Chondrocyte (in vitro differentiated cells): ENCODE results near the gene TCIRG1. TPM values are rescaled to one million over a fixed set of nuclear protein-coding genes. Genes with fewer than 3 reads are reported as not detected.
"Not testable (repeated sequence)": the region's sequence is repeated elsewhere in the genome, so short reads cannot be mapped to it uniquely, and the experiment has no call there.

Experiments used
- DNase-seq: peaks from one replicate; pipeline ENCODE4 v3.0.0; 2021; ENCODE audit warnings: mixed read lengths, low spot score
- H3K27ac Mint-ChIP-seq: one replicate; pipeline ENCODE4 v1.8.0; 2021; ENCODE audit warnings: mild to moderate bottlenecking, moderate library complexity, mixed read lengths; ENCODE audit not compliant: unreplicated experiment
- H3K27me3 Mint-ChIP-seq: 2 replicates; pipeline ENCODE4 v1.8.0; 2021; ENCODE audit warnings: low read depth, mixed read lengths
- H3K36me3 Mint-ChIP-seq: 2 replicates; pipeline ENCODE4 v1.8.0; 2021; ENCODE audit warnings: low read depth, mixed read lengths
- H3K4me1 Mint-ChIP-seq: 2 replicates; pipeline ENCODE4 v1.8.0; 2021; ENCODE audit warnings: low read depth, mild to moderate bottlenecking, mixed read lengths
- H3K4me3 Mint-ChIP-seq: one replicate; pipeline ENCODE4 v1.8.0; 2021; ENCODE audit warnings: mild to moderate bottlenecking, moderate library complexity, mixed read lengths; ENCODE audit not compliant: unreplicated experiment
- H3K9me3 Mint-ChIP-seq: 2 replicates; pipeline ENCODE4 v1.8.0; 2021; ENCODE audit warnings: low read depth, mixed read lengths
- long read RNA-seq: library from polyadenylated mRNA; stranded (forward); transcript quantifications from one replicate; pipeline ENCODE4 v2.0.0, GENCODE V29; 2021
- total RNA-seq: library from RNA; stranded (reverse); gene quantifications from 3 replicates; pipeline ENCODE4 v1.2.1, GENCODE V29; 2021
- TF ChIP-seq, protein P1 (sequence below): fragments of 200-600 bp; sonication (generic); IDR thresholded peaks from 2 replicates; pipeline ENCODE4 v1.5.0; 2021; ENCODE audit warnings: antibody characterized with exemption, mild to moderate bottlenecking, moderate library complexity

TCIRG1 gene, protein sequence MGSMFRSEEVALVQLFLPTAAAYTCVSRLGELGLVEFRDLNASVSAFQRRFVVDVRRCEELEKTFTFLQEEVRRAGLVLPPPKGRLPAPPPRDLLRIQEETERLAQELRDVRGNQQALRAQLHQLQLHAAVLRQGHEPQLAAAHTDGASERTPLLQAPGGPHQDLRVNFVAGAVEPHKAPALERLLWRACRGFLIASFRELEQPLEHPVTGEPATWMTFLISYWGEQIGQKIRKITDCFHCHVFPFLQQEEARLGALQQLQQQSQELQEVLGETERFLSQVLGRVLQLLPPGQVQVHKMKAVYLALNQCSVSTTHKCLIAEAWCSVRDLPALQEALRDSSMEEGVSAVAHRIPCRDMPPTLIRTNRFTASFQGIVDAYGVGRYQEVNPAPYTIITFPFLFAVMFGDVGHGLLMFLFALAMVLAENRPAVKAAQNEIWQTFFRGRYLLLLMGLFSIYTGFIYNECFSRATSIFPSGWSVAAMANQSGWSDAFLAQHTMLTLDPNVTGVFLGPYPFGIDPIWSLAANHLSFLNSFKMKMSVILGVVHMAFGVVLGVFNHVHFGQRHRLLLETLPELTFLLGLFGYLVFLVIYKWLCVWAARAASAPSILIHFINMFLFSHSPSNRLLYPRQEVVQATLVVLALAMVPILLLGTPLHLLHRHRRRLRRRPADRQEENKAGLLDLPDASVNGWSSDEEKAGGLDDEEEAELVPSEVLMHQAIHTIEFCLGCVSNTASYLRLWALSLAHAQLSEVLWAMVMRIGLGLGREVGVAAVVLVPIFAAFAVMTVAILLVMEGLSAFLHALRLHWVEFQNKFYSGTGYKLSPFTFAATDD
- 52.3 to 73.2 TPM (median 66.5 TPM) in 3 replicates for total RNA-seq
- long read RNA-seq, transcript TCIRG1-201 (20 exons, 2,677 nt): major isoform, 64 of 168 reads
- long read RNA-seq, partial matches to known transcripts: 11 of 168 reads
- long read RNA-seq, other reads (novel, unspliced or antisense): 91 of 168 reads

DNA sequence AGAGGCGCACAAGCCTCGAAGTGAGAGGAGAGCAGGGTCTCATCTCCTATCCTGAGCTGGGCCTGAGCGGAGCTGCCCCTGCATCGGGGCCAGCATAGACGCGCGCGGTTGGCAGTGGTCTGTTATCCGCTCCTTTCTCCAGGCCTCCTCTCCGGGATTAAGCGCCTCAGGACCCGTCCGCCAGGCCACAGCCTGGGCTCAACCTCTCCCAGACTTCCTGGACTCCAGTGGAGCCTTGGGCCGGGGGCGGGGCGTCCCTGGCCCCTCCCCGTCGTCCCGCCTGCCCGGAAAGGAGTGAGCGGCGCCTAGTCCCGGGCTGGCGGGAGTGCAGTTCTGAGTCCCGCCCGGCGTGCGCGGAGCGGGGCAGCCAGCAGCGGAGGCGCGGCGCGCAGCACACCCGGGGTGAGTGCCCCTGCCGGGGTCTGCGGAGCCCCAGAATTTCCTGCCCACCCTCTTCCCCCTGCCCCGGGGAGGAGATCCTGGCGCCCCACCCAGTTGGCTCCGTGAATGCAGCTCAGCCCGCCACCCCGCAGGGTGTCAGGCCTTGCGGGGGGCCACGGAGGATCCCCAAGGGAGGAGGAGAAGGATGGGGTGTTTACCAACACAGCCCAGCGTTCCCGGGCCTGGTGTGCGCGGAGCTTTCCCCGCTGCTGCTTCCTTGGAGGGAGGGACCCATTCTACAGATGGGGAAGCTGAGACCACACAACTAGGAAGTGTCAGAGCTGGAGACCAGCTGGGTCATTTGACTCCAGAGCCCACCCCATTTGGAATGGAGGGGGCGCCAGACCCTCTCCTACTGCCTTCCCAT is at the start of gene TCIRG1:
Gene TCIRG1, plus strand, starts transcription at position 308 of the 808 bp plus-strand sequence. CDS start 2,247 bp downstream, outside the sequence.
- TF ChIP-seq, protein P1, sequence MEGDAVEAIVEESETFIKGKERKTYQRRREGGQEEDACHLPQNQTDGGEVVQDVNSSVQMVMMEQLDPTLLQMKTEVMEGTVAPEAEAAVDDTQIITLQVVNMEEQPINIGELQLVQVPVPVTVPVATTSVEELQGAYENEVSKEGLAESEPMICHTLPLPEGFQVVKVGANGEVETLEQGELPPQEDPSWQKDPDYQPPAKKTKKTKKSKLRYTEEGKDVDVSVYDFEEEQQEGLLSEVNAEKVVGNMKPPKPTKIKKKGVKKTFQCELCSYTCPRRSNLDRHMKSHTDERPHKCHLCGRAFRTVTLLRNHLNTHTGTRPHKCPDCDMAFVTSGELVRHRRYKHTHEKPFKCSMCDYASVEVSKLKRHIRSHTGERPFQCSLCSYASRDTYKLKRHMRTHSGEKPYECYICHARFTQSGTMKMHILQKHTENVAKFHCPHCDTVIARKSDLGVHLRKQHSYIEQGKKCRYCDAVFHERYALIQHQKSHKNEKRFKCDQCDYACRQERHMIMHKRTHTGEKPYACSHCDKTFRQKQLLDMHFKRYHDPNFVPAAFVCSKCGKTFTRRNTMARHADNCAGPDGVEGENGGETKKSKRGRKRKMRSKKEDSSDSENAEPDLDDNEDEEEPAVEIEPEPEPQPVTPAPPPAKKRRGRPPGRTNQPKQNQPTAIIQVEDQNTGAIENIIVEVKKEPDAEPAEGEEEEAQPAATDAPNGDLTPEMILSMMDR: peak; percentile 15
- peak within 1 kb of the TSS; percentile 85 for H3K27ac Mint-ChIP-seq
- DNase-seq: peak; percentile 78
- H3K4me1 Mint-ChIP-seq: peaks cover 24% of the 10 kb centered on the region
- H3K36me3 Mint-ChIP-seq: peaks cover under 1% of the 10 kb centered on the region
- no peaks in the 10 kb centered on the region for H3K9me3 Mint-ChIP-seq
- H3K27me3 Mint-ChIP-seq: no peaks in the 10 kb centered on the region
- H3K4me3 Mint-ChIP-seq: peak within 1 kb of the TSS; percentile 72

DNA sequence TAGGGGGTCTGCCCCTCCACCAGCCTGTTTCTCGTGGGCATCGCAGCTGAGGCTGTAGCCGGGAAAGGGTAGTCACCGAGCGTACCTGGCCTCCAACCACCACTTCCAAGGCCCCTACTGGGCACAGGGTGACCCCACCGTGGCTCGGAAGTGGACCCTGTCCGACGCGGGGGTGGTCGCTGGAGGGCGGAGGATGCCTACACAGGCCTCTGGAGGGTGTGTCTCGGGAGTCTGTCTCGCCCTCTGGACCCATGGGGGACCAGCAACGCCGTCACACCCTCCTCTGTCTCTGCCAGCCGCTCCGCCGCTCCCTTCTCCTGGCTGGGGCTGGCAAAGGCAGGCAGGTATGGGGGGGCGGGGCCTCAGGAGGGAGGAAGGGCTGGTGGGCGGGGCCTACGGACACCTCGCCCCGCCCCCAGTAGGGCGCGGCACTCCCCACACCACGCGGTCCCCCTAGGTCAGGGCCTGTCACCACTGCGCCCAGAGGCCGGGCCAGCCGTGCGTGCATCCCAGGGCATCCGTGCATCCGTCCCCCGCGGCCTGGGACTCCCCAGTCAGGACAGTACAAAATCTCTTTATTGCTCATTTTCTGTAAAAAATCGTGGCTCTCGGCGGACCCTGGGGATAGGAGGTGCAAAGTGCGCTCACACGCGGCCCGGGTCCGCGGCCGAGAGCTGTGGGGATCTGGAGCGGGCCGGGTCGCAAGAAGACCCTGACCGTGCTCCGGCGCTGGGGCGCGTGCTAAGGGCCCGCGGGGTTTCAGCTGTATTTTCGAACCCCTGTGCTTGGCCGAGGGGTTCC is 48.1 kb upstream of the TCIRG1 start:
- not testable (repeated sequence) for H3K27ac Mint-ChIP-seq, H3K36me3 Mint-ChIP-seq
- peak overlapping the region; percentile 6 for H3K4me3 Mint-ChIP-seq

DNA sequence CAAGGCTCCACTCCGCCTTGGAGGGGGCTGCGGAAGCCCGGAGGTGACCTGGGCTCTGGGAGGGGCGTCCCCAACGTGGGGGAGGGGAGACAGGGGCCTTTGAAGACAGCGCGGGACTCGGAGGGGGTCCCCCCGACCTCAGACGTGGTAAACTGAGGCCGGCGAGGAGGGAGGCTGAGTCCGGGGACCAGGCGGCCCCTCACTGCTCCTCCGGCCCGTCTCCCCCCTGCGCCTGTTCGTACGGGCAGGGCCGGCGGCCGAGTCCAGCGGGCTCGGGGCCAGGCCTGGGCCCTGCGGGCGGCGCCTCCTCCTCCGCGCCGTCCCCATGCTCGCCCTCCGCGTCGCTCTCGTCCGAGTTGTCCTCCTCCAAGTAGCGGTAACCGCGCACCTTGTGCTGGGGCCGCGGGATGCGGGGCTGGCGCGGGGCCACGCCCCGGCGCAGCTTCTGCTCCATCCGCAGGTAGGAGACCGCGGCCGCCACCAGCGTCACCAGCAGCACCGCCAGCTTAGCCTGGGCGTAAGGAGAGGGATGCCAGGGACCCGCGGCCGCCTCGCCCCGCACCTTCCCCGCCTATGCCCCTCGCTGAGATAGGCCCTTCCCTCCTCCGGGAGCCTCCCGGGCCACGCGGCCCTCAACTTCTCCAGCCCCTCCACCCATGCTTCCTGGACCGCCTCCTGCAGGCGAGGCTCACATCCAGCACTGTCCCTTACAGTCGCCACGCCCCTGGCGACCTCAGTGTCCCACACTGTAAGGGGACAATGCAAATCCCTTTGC is 47.3 kb upstream of the TCIRG1 start:
- H3K4me3 Mint-ChIP-seq: peak overlapping the region; percentile 35

More for the DNA sequence above, 48.1 kb upstream of the TCIRG1 start:
- not testable (repeated sequence) for H3K27me3 Mint-ChIP-seq, DNase-seq, H3K9me3 Mint-ChIP-seq, H3K4me1 Mint-ChIP-seq

DNA sequence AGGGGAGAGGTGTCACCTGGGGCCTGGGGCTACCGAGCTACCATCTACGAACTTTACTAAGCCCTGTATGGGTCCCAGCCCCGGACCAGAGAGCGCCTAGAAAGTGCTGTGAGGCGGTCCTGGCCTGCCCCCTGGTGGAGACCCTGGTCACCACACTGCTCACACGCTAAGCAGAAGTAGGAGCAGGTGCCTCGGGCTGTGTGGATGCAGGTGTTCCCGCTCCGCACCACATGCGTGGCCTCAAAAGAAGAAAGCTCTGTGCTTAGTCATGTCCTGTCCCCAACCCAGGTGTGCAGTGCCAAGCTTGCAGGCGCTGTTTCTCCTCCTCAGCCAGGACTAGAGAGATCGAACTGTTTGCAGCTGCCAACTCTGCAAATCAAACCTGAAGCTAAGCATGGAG is 45.0 kb upstream of the TCIRG1 start:
- H3K9me3 Mint-ChIP-seq, H3K27ac Mint-ChIP-seq: not testable (repeated sequence)

More for the DNA sequence above, 47.3 kb upstream of the TCIRG1 start:
- not testable (repeated sequence) for H3K27ac Mint-ChIP-seq, H3K27me3 Mint-ChIP-seq, DNase-seq, H3K4me1 Mint-ChIP-seq, H3K9me3 Mint-ChIP-seq, H3K36me3 Mint-ChIP-seq

DNA sequence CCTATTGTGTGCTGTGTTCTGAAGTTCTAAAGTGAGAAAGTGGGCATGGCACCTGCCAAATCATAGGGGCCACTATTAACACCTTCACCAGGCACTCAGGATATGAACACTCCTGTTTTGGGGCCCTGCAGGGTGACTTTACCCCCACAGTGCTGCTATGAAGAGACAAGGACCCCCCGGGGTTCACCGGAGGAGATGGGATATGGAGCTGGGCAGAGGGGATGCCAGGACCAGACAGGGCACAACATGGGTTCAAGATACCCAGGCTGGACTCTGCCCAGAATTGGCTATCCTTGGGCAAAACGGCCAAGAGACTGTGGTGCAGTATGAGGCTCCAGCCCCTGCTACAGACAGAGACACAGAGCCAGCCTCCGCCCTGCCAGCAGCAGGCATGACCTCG is 44.4 kb upstream of the TCIRG1 start:
- not testable (repeated sequence) for H3K36me3 Mint-ChIP-seq, H3K4me1 Mint-ChIP-seq, DNase-seq, H3K27me3 Mint-ChIP-seq, H3K4me3 Mint-ChIP-seq, H3K27ac Mint-ChIP-seq, H3K9me3 Mint-ChIP-seq

More for the DNA sequence above, 45.0 kb upstream of the TCIRG1 start:
- not testable (repeated sequence) for H3K36me3 Mint-ChIP-seq, DNase-seq, H3K27me3 Mint-ChIP-seq, H3K4me1 Mint-ChIP-seq, H3K4me3 Mint-ChIP-seq
- TF ChIP-seq, protein P1: peak; percentile 76

DNA sequence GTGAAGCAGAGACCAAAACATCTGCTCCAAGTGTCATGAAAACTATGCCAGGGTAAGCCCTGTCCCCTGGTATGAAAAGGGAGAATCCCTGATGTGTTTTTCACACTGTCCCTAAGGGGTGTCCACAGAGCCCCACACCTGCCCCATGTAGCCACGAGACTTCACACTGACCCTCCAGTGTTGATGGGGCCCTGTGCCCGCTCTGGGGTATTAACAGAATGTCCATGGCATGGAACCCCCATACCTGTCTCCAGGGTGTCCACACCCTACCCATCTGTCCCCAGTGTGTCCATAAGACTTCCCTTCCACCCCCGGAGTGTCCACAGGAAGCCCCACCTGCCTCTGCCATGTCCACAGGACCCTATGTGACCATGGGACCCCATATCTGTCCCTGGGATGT is 43.7 kb upstream of the TCIRG1 start:
- H3K27me3 Mint-ChIP-seq, H3K9me3 Mint-ChIP-seq, DNase-seq, H3K36me3 Mint-ChIP-seq, H3K27ac Mint-ChIP-seq, H3K4me3 Mint-ChIP-seq, H3K4me1 Mint-ChIP-seq: not testable (repeated sequence)

DNA sequence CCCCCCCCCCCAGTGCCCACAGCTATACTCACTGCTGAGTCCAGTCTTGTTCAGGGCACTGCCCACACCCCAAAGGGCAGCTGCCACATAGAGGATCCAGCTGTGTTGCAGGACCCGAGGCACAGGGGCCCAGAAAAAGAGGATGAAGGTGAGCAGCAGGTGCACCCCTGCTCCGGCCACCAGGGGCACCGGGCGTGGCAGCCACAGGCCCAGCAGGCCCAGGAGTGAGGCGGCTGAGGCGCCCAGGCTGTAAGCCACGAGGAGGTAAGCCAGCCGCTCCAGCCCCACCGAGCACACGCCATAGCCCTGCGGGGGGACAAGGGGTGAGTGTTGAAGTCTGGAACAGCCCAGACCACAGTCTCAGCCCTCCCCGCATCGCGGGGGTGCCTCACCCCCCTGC is 43.2 kb upstream of the TCIRG1 start:
- H3K27ac Mint-ChIP-seq, H3K27me3 Mint-ChIP-seq, H3K4me1 Mint-ChIP-seq, H3K9me3 Mint-ChIP-seq, H3K4me3 Mint-ChIP-seq, H3K36me3 Mint-ChIP-seq, DNase-seq: not testable (repeated sequence)
